Measurements from ENCODE around the gene CITED4.
A peak's percentile ranks its signal among the peaks of the same experiment; 100 is the strongest.
"Not testable (repeated sequence)": the region's sequence is repeated elsewhere in the genome, so short reads cannot be mapped to it uniquely, and the experiment has no call there.

CITED4 gene, protein sequence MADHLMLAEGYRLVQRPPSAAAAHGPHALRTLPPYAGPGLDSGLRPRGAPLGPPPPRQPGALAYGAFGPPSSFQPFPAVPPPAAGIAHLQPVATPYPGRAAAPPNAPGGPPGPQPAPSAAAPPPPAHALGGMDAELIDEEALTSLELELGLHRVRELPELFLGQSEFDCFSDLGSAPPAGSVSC

DNA sequence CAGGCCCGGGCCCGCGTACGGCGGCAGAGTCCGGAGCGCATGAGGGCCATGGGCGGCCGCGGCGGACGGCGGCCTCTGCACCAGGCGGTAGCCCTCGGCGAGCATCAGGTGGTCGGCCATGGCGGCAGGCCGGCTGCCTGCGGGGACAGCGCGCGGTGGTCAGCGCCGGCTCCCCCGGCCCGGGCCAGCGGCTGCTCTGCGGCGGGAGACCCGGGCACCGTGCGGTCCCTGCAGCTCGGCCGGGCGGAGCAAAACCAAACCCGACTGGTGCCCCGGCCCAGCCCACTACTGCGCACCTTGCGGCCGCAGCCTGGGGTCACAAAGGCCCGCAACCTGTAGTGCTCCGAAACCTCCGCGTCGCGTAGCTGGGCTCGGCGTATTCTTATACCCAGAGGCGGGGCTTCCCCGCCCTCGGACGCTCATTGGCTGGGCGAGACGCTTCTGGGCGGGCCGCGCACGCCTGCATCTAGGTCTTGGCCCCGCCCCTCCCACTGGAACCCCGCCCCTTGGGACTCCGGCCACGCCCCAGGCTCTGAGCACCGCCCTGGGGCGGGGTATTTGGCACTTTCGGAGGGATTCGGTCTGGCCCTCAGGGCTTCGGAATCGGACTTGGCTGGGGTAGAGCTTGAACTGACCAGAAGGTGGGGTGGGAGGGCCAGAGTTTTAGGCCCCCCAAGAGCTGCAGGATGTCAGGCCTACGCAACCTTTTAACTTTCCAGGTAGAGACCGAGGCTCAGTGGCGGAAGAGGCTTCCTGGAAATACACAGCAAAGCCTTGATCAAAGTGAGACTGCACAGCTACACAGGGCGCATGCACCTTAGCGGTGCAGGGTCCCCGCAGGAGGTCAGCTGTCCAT, at the start of gene CITED4:
TSS of gene CITED4 (minus strand) at position 356 of the 856 bp plus-strand sequence. CDS start at position 120, 236 bp downstream.
- peak; percentile 65 for DNase-seq (ENCODE audit: low read depth, low spot score)

DNA sequence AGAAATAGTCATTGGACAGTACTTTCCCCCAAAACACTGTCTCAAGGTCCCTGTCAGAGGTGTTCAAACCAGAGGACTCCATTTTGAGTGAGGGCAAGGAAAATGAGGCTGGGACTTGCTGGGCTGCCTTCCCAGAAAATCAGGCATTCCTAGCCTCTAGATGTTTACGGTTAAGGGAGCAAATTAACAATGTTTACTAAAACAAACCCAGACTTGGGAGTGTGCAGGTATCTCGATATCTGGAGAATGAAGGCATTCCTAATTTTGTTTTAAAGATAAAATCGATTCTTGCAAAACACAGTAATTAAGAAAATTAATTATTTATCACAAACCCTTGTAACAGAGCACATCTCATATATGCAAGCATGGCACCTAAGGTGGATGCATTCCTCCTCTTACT, 48.9 kb upstream of the CITED4 start:
- no peak for DNase-seq (ENCODE audit: low read depth, low spot score)

DNA sequence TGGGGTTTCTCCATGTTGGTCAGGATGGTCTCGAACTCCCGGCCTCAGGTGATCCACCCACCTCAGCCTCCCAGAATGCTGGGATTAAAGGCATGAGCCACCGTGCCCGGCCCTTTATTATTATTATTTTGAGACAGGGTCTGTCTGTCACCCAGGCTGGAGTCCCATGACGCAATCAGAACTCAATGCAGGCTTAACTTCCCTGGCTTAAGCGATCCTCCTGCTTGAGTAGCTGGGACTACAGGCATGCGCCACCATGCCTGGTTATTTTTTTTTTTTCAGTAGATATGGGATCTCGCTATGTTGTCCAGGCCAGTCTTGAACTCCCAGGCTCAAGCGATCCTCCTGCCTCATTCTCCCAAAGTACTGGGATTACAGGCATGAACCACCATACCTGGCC, 47.1 kb upstream of the CITED4 start:
- DNase-seq (ENCODE audit: low read depth, low spot score), result no peak

DNA sequence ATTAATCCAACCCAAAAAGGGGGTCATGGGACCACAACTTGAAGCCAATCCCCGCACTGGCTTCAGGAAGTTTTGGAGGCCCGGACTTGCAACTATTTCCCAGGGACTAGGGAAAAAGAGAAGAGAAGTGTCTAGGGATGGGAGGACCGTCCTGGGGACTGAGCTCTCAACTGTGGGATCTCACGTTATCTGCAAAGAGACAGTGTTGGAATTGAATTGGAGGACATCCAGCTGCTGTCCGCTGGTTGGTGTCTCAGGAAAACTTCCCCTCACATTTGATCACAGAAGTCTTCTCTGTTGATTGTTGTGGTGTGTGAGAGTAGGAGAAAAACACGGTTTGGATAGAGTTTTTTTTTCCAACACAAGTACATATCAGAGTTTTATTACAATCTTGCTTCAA, 46.2 kb upstream of the CITED4 start:
- no peak for DNase-seq (ENCODE audit: low read depth, low spot score)

DNA sequence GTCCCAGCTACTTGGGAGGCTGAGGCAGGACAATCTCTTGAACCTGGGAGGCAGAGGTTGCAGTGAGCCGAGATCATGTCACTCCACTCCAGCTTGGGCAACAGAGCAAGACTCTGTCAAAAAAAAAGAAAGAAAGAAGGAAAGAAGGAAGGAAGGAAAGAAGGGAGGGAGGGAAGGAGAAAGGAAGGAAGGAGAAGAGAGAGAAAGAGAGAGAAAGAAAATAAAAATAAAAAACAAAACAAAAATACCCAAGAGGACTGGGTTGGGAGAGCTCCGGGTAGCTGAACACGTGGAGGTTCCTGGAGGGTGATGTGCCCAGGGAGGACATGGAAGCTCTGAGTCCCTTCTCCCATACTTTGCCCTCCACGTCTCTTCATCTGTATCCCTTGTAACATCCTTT, 45.7 kb upstream of the CITED4 start:
- no peak for DNase-seq (ENCODE audit: low read depth, low spot score)

DNA sequence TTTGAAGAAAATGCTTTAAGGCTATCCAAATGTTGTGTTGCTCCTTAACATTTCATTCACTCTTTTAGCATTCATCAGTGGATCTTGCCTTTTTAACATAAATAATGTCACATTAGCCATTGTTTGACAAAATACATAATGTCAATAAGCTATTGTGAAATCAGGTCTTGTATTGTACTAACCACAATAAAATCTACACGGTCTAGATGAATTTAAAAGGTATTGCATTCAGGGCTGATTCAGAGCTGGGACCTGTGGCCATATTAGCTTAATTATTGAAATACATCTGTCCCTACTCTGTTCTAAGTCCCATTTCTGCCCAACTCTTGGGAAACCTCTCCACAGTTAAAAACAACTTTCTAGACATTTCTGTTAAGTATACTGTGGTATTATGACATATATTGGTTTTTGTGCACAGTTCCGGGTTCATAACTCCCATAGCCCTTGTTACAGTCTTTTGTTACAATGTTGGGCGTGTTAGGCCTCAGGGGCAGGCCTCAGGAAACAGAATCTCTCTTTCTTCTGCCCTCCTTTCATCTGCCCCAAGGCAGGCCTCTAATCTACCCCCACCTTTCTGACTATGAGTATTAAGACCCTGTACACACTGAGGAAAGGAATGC, 44.7 kb upstream of the CITED4 start:
- DNase-seq (ENCODE audit: low read depth, low spot score), result no peak

DNA sequence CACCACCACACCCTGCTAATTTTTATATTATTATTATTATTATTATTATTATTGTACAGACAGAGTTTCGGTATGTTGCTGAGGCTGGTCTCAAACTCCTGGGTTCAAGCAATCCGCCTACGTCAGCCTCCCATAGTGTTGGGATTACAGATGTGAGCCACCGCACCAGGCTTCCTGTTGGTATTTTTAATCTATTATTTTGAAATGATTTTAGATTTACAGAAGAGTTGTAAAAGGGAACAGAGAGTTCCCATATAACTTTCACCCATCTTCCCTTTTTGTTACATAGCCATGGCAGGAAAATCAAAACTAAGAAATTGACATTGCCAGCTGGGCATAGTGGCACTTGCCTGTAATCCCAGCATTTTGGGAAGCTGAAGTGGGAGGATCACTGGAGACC, 42.9 kb upstream of the CITED4 start:
- no peak for DNase-seq (ENCODE audit: low read depth, low spot score)

DNA sequence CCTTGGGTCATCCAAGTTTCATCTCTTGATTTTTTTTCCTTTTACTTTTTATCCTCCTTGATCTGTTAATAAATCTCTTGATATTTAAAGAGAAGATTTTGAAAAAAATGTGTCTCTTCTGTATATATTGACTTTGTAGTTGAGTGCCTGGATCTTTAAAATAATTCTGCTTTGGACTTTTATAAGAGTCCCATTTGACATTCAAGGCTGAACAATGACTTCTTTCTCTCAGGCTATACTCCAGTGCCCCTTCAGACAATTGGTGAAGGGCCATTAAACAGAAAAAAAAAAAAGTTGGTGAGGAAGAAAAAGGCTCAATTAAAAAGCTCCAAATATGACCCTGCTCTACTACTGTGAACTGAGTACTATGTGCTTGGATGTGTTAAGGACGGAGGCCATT, 40.9 kb upstream of the CITED4 start:
- DNase-seq (ENCODE audit: low read depth, low spot score), result no peak

DNA sequence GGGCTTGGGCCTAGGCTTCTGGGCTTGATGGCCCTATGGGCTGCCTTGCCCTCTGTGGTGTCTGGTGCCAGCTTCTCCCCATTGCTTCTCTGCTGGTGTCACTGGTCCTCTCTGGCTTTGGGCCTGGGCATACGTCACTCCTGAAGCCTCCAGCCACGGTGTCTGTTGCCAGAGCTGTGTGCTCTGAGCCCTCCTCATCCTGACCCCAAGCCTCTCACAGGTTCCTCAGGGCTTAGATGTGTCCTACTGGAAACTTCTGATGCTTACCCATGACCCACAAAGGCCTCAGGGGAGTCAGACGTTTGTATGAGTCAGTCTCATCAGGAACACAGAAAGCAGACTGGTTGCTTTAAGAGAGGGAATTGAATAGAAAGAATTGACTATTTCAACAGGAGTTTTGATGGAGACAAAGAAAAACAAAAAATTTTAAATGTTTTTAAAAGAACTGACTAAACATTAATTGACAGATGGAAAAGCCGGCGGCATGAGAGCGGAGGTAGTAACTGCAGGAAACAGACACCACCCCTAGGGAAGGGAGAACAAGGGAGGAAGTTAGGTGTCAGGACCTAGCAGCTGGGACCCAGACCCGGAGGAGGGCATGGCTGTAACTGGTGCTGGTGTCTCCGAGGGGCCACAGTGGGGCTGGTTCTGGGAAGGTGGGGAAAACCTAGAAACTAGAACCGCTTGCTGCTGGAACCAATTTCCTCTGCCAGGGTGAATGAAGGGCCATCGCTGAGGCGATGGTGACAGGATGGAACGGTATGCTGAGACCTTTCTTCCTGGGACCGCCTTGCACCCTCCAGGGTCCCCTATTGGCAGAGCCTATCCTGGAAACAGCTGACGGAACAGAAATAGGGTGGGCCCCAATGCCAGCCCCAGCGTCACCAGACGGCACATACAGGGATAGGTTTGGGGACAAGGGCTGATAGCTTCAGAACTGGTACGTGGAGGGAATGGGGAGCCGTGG, 40.0 kb upstream of the CITED4 start:
- DNase-seq (ENCODE audit: low read depth, low spot score), result peak; percentile 84

DNA sequence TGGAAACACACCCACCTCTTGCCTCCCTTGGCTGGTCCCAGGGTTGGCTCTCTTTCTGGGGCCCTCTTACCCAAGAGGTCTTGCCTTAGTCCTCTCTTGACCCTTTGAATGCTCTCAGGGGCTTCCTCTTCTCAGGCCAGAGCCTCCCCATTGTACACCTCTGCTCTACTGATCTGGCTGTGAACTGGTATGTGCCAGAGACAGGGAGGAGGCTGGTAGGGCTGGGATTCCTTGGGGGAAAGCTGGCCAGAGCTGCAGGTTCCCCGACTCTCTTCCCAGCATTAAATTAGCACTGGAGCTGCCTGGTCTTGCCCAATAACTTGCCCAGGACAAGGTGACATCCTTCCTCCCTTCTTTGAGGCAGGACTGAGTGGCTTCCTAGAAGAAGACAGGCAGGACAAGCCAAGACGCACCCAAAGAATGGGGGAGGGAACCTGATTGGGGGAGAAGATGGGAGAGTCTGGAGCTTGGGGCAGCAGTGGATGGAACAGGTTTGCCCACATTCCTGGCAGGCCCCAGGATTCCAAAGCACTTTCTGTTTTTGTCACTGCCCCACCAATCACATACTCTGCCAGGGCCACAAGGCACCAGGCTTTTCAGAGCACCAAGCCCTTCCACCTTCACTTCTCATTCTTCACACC, 37.2 kb upstream of the CITED4 start:
- no peak for DNase-seq (ENCODE audit: low read depth, low spot score)

DNA sequence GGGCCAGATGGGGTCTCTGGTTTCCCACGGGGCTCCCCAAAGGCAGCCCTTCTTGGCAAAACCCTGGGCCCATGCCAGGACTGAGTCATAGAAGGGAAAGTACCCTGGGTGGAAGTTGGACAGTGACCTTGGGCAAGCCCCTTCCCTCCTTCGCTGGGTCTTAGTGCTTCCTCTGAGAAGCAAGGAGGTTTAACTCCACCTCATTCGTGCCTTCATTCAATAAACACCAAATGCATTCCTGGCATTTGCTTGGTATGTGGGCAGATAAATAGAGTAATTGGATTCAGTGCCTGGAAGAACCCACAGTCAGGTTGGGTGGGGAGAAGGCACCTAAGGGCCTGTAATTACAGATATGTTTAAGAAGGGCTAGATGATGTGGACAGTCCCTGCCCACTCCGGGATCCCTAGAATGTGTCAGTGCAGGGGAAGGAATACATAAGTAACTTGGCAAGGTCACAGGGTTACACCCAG, 36.3 kb upstream of the CITED4 start:
- DNase-seq (ENCODE audit: low read depth, low spot score), result no peak

DNA sequence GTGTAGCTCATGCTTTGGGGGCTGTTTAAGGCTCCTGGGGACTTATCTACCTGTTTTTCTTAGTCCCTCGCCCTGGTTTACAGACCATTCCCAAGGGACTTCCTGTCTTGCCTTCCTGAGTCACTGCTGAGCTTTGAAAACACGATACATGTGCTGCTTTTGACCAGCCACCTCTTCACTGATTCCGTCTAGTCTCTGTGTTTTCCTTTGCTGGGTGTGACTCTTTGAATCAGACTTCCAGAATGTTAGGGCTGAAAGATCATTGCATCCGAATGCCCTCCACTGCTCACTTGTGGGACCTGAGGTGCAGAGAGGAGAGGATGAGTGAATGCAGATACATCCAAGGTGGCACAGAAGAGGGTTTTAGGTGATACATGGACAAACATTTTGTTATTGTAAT, 35.4 kb upstream of the CITED4 start:
- no peak for DNase-seq (ENCODE audit: low read depth, low spot score)

DNA sequence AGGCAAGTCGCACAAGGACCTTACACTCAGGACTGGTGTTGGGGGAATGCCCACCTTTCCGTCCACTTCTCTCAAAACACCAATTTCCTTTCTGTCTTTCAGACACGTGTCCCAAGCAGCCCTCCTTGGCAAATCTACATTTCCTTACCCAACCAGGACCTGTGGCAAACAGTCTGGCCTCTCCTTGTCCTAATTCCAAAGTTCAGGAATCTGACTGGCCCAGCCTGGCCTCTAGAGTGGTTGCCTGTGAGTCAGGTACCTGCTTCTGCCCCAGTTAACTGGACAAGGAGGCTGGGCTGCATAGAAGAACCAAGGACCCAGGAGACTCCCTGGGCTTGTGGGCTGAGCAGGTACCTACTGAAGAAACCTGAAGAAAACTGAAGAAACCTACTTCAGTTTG, 34.3 kb upstream of the CITED4 start:
- no peak for DNase-seq (ENCODE audit: low read depth, low spot score)

DNA sequence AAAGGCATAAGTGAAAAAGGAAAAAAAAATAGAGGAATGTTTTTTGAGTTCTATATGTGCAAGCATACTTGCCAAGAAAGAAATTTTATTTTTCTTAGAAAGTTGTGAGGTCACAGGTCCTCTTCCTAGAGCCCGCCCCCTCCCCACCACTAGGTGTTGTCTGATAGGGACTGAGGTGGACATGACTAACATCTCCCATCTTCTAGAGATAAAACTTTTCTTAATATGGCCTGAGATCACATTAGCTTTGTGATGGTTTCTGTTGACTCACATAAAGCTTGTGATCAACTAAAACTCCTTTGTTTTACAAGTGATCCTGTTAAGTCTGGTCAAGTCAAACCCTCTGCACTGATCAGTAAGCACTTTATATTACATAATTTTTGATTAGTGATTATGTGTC, 33.4 kb upstream of the CITED4 start:
- no peak for DNase-seq (ENCODE audit: low read depth, low spot score)

DNA sequence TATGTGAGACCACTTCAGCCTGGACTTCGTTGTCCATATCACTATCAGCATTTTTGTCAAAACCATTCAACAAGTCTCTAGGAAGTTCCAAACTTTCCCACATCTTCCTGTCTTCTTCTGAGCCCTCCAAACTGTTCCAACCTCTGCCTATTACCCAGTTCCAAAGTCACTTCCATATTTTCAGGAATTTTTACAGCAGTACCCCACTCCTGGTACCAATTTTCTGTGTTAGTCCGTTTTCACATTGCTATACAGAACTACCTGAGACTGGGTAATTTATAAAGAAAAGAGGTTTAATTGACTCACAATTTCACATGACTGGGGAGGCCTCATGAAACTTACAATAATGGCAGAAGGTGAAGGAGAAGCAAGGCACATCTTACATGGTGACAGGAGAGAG, 32.7 kb upstream of the CITED4 start:
- DNase-seq (ENCODE audit: low read depth, low spot score), result not testable (repeated sequence)

DNA sequence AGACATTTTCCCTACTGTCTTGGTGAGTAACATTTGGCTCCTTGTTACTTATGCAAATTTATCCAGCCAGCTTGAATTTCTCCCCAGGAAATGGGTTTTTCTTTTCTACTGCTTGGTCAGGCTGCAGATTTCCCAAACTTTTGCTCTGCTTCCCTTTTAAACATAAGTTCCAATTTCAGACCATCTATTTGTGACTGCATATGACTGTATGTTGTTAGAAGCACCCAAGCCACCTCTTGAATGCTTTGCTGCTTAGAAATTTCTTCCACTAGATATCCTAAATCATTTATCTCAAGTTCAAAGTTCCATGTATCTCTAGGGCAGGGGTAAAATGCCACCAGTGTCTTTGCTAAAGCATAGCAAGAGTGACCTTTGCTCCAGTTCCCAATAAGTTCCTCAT, 32.3 kb upstream of the CITED4 start:
- no peak for DNase-seq (ENCODE audit: low read depth, low spot score)

DNA sequence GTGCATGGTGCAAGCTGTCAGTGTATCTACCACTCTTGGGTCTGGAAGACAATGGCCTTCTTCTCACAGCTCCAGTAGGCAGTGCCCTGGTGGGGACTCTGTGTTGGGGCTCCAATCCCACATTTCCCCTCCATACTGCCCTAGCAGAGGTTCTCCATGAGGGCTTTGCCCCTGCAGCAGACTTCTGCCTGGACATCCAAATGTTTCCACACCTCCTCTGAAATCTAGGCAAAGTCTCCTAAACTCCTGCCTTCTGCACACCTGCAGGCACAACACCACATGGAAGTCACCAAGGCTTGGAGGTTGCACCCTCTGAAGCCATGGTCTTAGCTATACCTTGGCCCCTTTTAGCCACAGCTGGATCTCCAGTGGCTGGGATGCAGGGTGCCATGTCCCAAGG, 31.8 kb upstream of the CITED4 start:
- DNase-seq (ENCODE audit: low read depth, low spot score), result no peak

DNA sequence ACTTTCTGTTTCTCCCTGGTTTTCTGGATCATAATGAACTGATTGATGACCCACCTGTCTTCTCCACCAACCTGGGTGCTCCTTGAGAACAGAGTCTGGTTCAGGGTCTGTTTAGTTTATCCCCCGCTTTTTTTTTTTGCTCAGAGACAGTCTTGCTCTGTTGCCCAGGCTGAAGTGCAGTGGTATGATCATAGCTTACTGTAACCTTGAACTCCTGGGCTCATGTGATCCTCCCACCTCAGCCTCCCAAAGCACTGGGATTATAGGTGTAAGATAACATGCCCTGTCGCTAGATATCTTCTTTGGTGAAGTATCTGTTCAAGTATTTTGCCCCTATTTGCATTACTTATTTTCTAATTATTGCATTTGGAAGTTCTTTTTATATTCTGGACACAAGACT, 30.2 kb upstream of the CITED4 start:
- no peak for DNase-seq (ENCODE audit: low read depth, low spot score)

DNA sequence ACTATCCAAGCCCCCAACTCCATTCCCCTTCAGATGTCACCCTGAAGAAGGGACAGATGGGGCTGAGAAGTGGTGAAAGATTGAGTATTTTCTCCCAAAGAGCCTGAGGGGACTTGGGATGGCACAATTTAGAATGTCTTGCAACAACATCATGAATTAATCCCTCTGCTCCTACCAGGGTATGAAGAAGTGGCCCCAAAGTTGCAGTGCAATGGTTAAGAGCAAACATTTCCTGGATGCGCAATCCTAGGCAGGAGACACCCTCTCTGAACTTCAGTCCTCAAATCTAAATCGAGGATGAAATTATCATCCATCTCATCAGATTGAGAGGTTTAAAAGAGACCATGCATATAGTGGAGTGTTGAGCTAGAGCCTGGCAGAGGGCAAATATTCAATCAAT, 28.6 kb upstream of the CITED4 start:
- DNase-seq (ENCODE audit: low read depth, low spot score), result no peak

DNA sequence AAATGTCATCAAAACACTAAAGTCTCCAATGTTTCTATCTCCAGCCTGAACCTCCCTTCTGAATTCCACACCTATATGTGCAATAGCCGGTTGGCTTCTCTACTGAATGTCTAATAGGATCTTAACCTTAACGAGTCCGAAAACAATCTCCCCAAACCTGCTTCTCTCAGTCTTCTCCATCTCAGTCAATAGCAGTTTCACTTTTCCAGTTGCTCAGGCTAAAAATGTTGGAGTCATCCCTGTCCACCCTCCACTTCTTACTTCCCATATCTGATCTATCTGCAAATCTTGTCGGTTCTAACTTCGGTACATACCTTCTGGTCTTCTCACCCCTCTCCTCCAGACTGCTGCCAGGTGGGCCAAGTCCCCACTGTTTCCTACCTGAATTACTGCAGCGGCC, 25.5 kb upstream of the CITED4 start:
- no peak for DNase-seq (ENCODE audit: low read depth, low spot score)

DNA sequence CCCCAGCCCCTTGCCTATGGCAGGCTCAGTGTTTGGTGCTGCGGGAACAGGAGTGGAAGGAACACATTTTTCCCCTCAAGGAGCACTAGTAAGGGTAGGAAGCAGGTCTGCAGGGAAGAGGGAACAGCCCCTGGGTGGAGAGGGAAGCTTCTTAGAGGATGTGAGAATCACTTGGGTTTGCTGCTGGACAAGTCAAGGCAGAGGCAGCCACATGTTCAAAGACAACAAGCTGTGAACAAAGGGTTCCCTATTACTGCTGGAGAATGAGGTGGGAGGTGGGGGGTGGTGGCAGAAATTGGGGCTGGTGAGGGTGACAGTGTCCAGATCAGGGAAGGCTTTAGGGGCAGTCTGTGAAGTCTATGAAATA, 24.8 kb upstream of the CITED4 start:
- DNase-seq (ENCODE audit: low read depth, low spot score), result no peak

Data from brain pericyte (primary cell).